ENCODE results near the gene FYN.

- no peak for TF ChIP-seq ZNF274 (IDR thresholded peaks at IDR 0.05; ENCODE audit: borderline replicate concordance, low read depth, low read length)
- TF ChIP-seq ZC3H4 (CRISPR knock-in tag; IDR thresholded peaks at IDR 0.05; ENCODE audit: borderline replicate concordance), result no peak
- TF ChIP-seq NFATC3 (IDR thresholded peaks at IDR 0.05), result no peak
- no peak for TF ChIP-seq DIDO1 (tag; IDR thresholded peaks at IDR 0.05; ENCODE audit: low read depth)
- TF ChIP-seq POLR2AphosphoS2 (IDR thresholded peaks at IDR 0.05; ENCODE audit: low read length), result no peak
- no peak for TF ChIP-seq ZHX1 (conservative IDR thresholded peaks at IDR 0.05; ENCODE audit: low read length)
- TF ChIP-seq MLLT1 (IDR thresholded peaks at IDR 0.05), result no peak
- TF ChIP-seq HMG20A (CRISPR knock-in tag; conservative IDR thresholded peaks at IDR 0.05), result no peak
- TF ChIP-seq TBP (optimal IDR thresholded peaks at IDR 0.05; ENCODE audit: low read depth, low read length), result no peak
- TF ChIP-seq TAF1 (IDR thresholded peaks at IDR 0.05; ENCODE audit: control insufficient read depth, extremely low read depth, insufficient read depth, low read length, severe bottlenecking), result no peak
Measured at GRCh38 chr6:111646942-111647341, 226.3 kb downstream of the FYN start.

All from K562 (cell line).